Measurements from ENCODE around the gene KCTD1. TPM values are rescaled to one million over a fixed set of nuclear protein-coding genes. Genes with fewer than 3 reads are reported as not detected.
"Not testable (repeated sequence)": the region's sequence is repeated elsewhere in the genome, so short reads cannot be mapped to it uniquely, and the experiment has no call there.

The KCTD1 gene
- total and polyA plus RNA-seq, 9 donors: 10.7 to 31.1 (median 22.5) TPM

GRCh38 chr18:26443853-26444252 is 104.5 kb downstream of the KCTD1 start:
- intact Hi-C loops (cut with DNase I): no loop called here
- Histone ChIP-seq H3K36me3 (no peaks in the 10 kb centered on the region), H3K4me1 (ENCODE audit: insufficient read depth) (peaks cover 3% of the 10 kb centered on the region), H3K27ac (no peak overlapping the region), H3K9me3 (no peaks in the 10 kb centered on the region), H3K27me3 (no peaks in the 10 kb centered on the region), H3K4me3 (no peak overlapping the region)
- no peak for DNase-seq
- TF ChIP-seq, protein P1, sequence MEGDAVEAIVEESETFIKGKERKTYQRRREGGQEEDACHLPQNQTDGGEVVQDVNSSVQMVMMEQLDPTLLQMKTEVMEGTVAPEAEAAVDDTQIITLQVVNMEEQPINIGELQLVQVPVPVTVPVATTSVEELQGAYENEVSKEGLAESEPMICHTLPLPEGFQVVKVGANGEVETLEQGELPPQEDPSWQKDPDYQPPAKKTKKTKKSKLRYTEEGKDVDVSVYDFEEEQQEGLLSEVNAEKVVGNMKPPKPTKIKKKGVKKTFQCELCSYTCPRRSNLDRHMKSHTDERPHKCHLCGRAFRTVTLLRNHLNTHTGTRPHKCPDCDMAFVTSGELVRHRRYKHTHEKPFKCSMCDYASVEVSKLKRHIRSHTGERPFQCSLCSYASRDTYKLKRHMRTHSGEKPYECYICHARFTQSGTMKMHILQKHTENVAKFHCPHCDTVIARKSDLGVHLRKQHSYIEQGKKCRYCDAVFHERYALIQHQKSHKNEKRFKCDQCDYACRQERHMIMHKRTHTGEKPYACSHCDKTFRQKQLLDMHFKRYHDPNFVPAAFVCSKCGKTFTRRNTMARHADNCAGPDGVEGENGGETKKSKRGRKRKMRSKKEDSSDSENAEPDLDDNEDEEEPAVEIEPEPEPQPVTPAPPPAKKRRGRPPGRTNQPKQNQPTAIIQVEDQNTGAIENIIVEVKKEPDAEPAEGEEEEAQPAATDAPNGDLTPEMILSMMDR (IDR thresholded peaks at IDR 0.05): no peak
- TF ChIP-seq EP300 (IDR thresholded peaks at IDR 0.05): no peak
- TF ChIP-seq POLR2A (IDR thresholded peaks at IDR 0.05): no peak

DNA sequence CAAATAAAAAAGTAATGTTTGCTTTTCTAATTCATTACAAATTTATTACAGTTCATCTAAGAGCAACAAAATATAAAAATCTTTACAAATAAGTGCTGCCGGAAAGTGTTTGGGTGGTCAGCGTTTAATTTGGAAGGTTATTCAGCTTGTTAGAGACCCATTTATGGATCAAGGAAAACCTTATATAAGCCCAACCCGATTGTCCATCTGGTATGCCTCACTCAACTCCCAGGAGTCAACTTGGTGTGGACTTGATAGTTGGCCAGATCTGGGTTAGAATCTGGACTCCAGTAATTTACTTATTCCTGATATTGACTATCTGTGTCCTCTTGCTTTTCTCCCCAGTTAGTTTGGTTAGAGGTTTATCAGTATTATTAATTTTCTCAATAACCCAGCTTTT is 106.2 kb downstream of the KCTD1 start:
- no peak for DNase-seq
- Histone ChIP-seq H3K4me3 (no peak overlapping the region), H3K27me3 (no peaks in the 10 kb centered on the region), H3K36me3 (no peaks in the 10 kb centered on the region), H3K4me1 (ENCODE audit: insufficient read depth) (peaks cover 3% of the 10 kb centered on the region), H3K9me3 (no peaks in the 10 kb centered on the region), H3K27ac (no peak overlapping the region)
- intact Hi-C loops (cut with DNase I): no loop called here
- TF ChIP-seq, protein P1 (IDR thresholded peaks at IDR 0.05): no peak
- 2 to 10% (median 5%) methylated on average over 3 of the region's 3 CpGs for WGBS, 3 donors

- Histone ChIP-seq H3K27ac (no peak overlapping the region), H3K36me3 (no peaks in the 10 kb centered on the region), H3K9me3 (no peaks in the 10 kb centered on the region), H3K4me3 (no peak overlapping the region), H3K27me3 (no peaks in the 10 kb centered on the region), H3K4me1 (ENCODE audit: insufficient read depth) (peaks cover 3% of the 10 kb centered on the region)
- WGBS, 3 donors: 51 to 70% (median 62%) methylated on average over 8 of the region's 8 CpGs
- TF ChIP-seq, protein P1 (IDR thresholded peaks at IDR 0.05): no peak
- TF ChIP-seq EP300 (IDR thresholded peaks at IDR 0.05): no peak
- TF ChIP-seq POLR2A (IDR thresholded peaks at IDR 0.05): no peak
- intact Hi-C loops (cut with DNase I): no loop called here
- DNase-seq: no peak
Measured at GRCh38 chr18:26440644-26441043, 107.7 kb downstream of the KCTD1 start.

DNA sequence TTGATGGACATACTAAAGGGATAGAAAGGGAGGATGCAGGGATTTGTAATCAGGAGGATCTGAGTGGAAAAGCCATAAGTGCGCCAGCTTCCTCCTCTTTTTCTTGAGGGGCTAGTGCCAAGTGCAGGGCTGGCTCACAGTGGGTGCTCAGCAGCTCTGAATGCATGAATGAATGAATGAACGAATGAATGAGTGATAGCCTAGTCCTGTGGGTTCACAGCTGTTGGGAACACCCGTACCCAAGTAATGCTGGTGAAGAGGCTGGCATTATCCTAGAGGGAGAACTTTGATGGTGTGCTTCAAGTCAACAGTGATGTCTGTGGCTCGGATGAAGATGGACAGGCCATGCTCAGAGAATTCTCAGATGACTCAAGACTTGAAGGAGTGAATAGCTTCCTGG is 108.8 kb downstream of the KCTD1 start:
- intact Hi-C loops (cut with DNase I): no loop called here
- 90% methylated on average over 4 of the region's 4 CpGs for WGBS, 3 donors
- DNase-seq: no peak

GRCh38 chr18:26438980-26439379 is 109.4 kb downstream of the KCTD1 start:
- DNase-seq: no peak
- intact Hi-C loops (cut with DNase I): no loop called here
- TF ChIP-seq EP300 (IDR thresholded peaks at IDR 0.05) (no peak), POLR2A (IDR thresholded peaks at IDR 0.05) (no peak)
- TF ChIP-seq, protein P1 (IDR thresholded peaks at IDR 0.05): no peak
- Histone ChIP-seq H3K4me3 (no peak overlapping the region), H3K4me1 (ENCODE audit: insufficient read depth) (peaks cover 3% of the 10 kb centered on the region), H3K27me3 (no peaks in the 10 kb centered on the region), H3K27ac (no peak overlapping the region), H3K36me3 (no peaks in the 10 kb centered on the region), H3K9me3 (no peaks in the 10 kb centered on the region)
- WGBS, 3 donors: 92 to 93% (median 93%) methylated on average over 5 of the region's 5 CpGs

More for the DNA sequence above, 108.8 kb downstream of the KCTD1 start:
- Histone ChIP-seq H3K27ac (no peak overlapping the region), H3K36me3 (no peaks in the 10 kb centered on the region), H3K27me3 (no peaks in the 10 kb centered on the region), H3K9me3 (no peaks in the 10 kb centered on the region), H3K4me1 (ENCODE audit: insufficient read depth) (peaks cover 3% of the 10 kb centered on the region), H3K4me3 (no peak overlapping the region)
- no peak for TF ChIP-seq POLR2A (IDR thresholded peaks at IDR 0.05)

DNA sequence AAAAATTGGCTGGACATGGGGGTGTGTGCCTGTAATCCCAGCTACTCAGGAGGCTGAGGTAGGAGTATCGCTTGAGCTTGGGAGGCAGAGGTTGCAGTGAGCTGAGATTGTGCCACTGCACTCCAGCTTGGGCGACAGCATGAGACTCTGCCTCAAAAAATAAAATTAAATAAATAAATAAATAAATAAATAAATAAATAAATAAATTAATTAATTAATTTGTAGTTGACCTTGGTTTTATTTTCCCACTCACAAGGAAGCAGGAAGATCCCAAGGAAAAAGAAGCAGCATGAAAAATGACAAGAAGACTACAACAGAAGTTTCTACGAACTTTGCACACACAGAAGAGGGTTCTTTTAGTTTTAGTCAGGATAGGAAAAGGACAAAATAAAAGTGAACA is 110.7 kb downstream of the KCTD1 start:
- H3K9me3 ChIP-seq; H3K36me3 ChIP-seq; H3K27me3 ChIP-seq; H3K27ac ChIP-seq; intact Hi-C loops (cut with DNase I); H3K4me3 ChIP-seq; H3K4me1 ChIP-seq (ENCODE audit: insufficient read depth); DNase-seq: not testable (repeated sequence)
- 59 to 96% (median 82%) methylated on average over 3 of the region's 3 CpGs for WGBS, 3 donors

All from ovary (tissue), 9 donors.